HG03378 (cell line): ENCODE data around the gene DNAJC7.

Source experiments
- ATAC-seq: cut with Tn5 transposase; IDR thresholded peaks from one replicate; pipeline ENCODE4 v1.9.1; 2021; ENCODE audit warnings: mild to moderate bottlenecking, moderate library complexity; ENCODE audit not compliant: unreplicated experiment

The DNAJC7 gene

DNA sequence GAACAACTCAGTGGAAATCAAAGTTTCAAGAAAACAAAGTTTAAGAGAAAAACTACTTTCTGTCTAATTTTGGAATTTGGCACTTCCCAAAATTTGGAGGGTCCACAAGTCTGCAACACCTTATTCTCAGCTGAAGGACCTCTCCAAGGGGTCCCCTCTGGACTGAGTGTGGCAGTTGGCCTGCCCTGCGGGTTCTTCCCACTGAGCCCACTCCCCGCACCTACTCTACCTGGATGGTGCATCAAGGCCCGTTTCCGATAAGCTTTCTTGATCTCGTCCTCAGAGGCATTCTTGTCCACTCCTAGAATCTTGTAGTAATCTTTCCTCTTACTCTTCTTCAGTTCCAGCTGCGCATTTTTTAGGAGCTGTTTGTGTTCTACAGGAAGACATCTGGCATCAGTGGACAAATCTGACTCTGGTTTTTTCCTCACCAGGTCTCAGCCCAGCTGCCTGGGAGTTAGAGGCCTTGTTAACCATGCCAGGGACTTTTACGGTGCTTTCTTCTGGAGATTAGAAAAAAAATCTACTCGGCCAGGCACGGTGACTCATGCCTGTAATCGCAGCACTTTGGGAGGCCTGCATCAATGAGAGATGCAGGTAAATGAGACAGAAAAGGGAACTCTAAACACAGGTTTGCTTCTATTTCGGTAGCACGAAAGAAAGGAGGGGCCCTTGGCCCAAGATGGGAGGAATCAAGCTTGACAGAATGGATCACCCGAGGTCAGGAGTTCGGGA, 35.0 kb downstream of the DNAJC7 start:
- no peak for ATAC-seq

DNA sequence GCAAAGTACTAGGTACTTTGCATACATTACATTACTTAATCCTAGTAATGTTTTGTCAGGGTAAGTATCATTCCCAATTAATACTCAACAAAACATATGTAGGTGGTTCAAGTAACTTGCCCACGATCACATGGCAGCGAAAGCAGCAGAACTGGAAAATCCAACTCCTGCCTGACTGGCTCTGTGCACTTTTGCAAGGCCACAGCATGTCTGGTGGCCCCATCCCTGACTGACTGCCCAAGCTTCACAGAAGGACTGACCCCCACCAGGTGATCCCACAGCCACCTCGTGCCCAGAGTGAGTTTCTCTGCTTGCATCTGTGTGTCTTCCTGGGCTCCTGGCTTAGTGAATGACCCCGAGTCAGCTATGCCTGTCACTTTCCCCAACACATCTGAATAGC, 39.2 kb downstream of the DNAJC7 start:
- ATAC-seq = no peak

DNA sequence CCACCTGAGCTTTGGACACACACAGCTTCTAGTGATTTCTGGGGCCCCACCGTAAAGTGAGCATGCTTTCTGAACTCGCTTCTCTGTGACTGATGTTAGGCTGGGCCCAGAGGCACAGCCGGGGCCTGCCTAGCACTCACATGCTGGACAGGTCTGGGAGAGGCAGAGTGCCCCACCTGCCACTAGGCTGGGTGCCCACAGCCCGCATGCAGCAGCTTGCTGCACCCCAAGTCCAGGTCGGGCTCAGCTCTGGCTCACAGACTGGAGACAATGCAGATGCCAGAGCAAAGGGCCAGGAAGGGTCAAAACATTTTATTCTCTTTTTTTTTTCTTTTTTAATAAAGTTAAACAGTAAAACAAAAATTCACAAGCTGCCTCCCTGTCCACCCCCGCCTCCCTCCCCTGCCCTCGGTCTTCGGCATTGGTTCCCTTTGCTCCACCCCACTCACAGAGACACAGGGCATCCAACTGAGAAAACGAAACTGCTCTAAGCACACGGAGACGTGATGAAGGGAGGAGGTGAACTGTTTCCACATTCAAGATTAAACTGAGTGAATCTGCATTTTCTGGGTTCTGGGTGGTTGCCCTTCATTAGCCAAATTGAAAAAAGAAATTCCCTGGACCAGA, 41.0 kb downstream of the DNAJC7 start:
- no peak for ATAC-seq

DNA sequence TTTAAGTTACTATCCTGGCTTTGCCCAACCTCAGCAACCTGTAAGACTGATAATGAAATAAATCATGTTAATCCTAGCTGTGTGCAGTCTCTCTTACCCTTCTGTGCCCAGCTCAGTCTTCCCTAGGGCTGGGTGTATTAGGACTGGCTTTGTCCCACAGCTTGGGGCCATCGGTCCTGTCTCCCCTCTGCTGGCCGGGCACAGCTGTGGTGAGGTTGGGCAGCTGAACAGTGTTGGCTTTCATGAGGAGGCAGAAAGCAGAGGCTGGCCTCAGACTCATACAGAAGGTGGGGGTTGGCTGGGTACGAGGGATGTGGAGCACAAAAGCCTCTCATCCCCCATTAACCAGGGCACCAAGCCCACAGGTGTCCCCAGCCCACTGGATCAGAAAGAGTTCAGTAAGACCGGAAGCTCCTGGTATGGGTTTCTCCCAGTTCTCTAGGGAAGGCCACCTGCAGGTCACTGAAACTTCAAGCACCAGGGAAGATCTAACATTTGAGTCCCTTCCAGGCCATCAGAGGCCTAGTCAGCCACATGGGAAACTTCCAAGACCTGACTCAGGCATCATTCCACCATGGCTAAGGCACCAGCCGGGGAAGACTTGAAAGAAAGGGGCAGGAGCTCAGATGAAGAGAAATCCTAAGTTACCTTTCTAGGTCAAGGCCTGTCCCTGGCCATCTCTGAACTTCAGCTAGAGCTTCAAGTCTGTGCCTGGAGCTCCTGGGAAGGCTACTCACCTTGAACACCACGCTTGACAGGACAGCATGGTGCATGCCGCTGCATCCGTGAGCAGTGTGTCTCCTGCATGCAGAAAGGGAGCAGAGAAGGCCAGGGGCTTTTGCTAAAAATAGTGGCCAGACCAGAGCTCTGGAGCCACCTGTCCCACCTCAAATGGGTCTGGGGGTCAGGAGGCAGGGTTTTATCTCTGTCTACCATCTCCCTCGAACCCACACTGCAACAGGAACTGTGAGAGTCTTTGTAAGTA, 41.8 kb downstream of the DNAJC7 start:
- no peak for ATAC-seq

DNA sequence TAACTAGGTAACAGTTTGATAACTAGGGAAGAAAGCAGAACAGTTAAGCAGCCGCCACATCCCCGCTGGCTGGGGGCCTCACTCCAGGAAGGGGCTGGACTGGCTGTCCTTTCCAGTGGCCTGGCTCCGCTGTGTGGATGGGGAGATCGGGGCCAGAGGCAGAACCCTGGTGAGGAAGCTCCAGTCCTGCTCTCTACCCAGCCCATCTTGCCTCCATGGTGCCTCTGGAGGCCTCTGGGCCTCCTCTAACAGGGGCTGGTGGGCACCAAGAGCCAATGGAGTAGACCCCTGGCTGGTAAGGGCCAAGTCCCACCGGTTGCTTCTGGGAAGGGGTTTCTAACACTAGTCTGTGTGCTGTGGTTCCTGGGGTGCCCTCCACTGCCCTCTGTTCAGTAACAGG, 42.6 kb downstream of the DNAJC7 start:
- ATAC-seq = no peak

DNA sequence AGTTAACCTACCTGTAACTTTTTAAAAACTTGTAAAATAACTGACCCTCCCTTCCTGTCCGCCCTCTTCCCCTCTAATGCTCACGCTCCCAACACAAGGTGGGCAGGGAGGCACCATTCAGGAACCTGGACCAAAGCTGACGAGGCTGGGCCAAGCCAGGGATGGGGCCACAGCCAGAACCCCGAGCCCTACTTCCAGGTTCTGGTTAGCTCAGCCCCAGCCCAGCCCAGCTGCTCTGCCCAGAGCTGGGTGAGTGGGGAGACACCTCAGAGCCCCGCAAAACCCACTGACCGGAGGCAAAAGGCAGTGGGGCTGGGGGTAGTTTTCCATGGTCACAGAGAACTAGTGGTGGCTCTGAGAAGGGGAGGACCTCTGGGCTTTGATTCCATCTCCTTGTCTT, 43.2 kb downstream of the DNAJC7 start:
- ATAC-seq = no peak

DNA sequence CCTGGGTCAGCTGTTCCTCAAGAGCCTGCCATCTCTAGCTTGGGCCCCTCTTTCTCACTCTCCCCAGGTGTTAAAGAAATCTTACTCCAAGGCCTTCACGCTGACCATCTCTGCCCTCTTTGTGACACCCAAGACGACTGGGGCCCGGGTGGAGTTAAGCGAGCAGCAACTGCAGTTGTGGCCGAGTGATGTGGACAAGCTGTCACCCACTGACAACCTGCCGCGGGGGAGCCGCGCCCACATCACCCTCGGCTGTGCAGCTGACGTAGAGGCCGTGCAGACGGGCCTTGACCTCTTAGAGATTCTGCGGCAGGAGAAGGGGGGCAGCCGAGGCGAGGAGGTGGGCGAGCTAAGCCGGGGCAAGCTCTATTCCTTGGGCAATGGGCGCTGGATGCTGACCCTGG, 43.8 kb downstream of the DNAJC7 start:
- no peak for ATAC-seq

DNA sequence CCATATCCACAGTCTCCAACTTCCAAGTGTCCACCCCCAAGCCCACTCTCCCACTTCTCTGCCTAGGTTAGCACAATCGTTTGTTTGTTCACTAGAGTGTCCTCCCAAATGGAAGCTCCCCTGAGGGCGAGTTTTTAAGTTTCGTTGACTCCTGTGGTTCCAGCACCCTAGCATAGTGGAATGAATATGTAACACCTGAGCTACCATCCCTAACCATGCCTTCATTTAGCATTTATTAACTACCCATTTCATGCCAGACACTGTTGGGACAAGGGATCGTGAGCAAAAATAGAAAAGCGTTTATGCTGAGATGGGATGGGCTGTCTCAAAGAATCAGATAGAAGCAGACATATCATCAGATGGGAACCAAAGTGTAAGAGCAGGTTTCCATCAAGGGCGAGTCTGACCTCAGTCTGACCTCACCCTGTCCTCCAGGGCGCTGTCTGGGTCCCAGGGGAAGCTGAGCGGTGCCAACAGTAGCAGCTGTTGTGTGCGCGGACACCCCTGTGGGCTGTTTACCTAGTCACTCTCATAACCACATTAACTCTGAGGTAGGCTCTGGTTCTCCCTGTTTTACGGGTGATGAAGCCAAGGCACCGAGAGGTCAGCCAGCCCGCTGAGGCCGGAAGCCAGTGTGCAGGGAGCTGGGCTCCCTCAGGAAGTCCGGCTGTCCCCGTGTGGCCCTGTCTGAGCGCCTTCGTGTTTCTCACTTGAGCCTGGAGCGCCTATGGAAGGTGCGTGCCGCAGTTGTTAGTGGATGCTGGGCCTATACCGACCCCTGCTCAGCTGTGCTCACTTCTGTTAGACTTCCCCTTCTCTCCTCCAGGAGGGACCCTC, 44.5 kb downstream of the DNAJC7 start:
- ATAC-seq = no peak

DNA sequence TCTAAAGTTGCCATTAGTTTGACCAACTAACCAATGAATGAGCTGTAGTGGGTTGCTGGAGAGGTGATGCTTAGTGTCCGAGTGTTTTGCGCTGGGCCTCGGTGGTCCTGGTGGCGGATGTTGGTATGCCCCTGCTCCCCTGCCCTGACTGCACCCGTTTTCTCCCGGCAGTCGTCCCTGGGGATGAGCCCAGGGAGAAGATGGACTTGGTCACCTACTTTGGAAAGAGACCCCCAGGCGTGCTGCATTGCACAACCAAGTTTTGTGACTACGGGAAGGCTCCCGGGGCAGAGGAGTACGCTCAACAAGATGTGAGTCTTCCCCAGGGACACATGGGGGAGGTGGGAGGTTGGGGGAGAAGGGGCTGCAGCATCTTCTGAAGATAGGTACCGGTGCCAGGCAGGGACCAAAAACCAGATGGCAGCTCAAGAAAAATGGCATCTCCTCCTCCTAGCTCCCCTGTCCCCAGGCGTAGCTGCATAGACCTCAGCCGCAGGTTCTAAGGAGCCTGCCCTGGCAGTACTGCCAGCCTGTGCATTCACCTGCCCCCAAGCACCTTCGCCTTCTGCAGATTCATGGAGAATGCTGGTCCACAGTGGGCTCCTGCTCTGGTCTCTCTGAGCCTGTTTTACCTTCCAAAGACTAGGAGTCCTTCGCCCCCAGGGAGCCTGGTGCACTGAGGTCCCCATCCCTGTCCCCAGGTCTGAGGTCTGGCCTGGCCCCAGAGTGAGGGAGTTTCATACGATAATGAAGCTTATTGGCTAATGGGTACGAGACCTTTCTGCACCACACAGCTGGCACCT, 45.3 kb downstream of the DNAJC7 start:
- no peak for ATAC-seq

DNA sequence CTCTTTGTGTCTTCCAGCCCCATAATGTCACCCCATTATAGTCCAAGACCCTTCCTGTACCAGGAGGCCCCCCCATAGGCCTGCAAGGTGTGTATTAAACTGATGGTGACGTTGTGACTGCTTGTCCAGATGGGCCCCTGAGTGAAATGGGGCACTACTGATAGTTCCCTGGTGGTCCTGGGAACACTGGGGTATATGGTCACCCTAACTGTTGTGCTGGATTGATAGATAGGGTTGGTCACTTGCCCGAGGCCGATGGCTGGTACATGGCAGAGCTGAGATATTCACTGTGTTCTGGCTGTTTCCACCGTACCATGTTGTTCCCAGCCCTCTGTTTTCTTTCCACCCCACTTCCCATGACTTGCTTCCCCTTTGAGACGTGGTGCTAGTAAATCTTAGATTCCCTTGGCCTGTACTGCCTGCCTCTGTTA, 46.3 kb downstream of the DNAJC7 start:
- no peak for ATAC-seq

DNA sequence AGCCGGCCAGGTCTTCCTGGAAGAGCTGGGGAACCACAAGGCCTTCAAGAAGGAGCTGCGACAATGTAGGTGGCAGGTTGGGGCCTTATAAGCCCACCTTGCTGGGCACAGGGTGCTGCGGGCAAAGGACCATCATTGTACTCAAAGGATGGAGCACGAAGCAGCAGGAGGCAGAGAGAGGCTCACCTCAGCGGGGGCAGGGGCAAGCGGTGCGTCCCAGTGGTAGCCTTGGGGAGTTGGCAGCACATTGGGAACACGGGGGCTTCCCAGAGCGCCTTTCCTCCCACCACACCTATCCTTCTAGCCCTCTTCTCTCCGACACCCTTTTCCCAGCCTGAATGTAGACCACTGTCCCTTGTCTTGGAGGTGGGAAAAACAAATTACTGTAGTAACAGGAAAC, 48.6 kb downstream of the DNAJC7 start:
- ATAC-seq = no peak

DNA sequence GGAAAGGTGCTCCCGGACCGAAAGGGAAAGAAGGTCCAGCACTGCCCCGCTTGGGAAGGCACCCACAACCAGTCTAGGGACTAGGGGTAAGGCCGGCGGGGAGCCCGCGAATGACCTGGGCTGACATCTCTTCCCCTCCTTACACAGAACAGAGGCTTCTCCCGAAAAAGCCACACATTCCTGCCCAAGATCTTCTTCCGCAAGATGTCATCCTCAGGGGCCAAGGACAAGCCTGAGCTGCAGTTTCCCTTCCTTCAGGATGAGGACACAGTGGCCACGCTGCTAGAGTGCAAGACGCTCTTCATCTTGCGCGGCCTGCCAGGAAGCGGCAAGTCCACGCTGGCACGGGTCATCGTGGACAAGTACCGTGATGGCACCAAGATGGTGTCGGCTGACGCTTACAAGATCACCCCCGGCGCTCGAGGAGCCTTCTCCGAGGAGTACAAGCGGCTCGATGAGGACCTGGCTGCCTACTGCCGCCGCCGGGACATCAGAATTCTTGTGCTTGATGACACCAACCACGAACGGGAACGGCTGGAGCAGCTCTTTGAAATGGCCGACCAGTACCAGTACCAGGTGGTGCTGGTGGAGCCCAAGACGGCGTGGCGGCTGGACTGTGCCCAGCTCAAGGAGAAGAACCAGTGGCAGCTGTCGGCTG, 49.2 kb downstream of the DNAJC7 start:
- no peak for ATAC-seq

DNA sequence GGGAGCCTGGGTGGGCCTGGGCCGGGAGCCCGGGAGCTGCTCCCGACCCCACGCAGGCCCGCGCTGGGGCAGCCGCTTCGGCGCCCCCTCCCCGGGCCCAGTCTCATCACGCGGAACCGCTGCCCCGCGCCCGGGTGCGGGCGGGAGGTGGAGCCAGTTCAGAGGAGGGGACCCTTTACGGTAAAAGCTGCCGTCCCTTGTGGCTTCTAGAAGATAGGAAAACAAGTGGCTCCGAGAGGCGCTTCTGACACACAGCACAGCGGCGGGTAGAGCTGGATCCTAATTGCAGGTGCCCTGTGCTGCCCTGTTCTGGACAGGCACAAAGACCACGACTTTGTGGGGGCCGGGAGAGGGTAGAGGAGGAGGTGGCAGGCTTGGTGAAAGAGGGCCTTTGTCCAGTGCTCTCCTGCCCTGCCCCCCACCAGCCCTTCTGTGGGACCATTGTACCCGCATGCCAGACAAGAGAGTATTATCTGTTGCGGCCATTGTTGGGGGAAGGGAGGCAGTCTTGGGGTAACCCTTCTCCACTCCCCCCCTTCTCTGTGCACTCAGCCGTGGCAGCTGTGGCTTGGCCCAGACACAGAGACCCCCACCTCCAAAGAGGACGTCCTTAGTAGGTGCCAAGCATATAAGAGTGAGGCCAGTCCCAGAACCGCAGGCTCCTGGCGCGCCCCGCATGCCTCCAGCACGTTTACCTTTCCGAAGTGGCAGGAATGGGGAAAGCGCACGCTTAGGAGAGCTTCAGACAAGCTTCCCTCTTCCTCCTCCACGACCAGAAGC, 49.9 kb downstream of the DNAJC7 start:
- no peak for ATAC-seq

DNA sequence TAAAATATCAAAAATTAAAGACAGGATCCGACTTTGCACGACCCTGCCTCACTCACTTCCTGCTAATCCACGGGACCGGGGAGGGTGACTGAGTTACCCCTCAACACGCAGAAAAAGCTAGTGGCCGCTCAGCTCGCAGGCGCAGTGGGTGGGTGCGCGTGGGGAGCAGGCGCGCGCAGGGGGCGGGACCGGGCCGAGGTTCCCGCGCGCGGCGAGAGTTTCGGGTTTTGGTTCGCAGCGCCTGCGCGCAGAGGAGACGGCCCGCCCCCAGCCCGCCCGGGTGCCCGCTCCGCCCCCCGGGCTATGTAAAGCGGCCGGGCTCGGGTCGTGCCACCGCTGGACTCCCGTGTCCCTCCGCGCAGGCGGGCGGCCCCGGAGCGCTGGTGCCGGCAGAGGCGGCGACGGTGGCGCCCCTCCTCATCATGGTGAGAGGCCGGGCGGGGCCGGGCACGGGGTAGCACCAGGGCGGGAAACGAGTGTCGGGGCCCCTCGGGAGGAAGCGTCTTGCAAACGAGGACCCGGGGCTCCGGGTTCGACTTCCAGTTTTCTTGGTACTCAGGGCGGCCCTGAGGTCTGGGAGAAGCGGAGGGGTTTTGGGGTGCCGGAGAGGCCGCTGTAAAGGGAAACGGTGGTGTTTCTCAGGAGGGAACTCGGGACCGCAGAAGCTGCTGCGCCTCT, 50.6 kb downstream of the DNAJC7 start, which contains the start of gene CNP:
TSS of gene CNP (plus strand) at position 333 of the 678 bp plus-strand sequence. CDS start at position 423, 90 bp downstream.
- ATAC-seq = no peak

DNA sequence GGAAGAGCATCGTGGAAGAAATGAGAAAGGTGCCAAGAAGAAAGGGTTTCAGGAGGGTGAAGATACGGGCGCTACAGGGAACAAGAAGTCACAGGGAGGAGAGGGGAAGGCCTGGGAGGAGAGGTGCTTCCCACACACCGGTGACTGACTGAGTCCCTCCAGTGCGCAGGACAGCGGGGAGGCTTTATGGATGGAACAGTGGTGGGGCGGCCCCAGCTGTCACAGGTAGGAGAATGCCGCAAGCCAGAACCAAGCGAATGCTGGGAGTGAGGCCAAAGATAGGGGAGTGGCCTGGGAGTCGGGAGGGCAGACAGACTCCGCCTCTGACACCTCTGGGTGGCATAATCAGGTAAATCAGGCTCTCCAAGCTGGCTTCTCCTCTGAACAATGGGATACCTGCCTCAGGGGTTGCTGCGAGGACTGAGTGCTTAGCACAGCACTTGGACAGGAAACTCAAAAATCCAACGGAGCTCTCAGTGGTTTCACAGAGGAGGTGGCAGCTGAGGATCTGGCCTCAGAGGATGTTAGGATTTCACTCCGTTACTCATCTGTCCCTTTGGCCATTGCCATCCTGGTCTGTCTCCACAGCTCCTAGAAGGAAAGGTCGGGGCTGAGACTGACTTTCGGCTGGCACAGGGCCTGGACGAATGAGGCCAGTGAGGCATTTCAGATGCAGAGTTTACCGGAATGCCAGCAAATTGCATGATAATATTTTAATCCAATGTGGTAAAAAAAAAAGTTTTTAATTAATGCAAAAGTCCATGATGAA, 51.4 kb downstream of the DNAJC7 start:
- ATAC-seq = peak; percentile 35

DNA sequence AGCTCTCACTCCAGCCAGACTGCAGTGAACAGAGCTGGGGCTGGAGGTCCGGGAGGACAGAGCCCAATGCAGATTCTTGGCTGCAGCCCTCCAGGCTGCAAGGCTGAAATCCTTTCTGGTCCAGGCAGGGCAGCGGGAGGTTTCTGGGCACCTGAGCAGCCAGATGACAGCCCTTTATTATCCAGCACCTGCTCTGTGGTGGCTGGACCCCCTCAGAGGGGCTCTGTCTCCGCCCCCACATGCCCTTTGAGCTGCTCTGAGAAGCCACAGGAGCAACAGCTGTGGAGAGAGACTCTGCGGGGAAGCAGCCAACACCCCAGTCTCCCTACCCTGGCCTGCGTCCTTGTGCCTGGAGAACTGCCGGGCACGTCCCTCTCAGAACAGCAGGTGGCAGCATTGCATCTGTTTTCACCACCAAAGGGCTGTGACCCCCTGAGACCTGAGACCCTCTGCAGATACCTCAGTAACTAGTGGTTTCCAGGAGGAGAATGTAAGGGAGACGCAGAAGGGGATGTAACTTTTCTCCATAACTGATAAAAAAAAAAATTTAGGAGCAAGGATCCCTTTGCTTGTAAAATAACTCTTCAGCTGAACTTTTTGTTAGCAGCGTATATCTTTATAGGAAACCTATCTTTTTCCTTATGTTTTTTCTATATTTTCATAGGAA, 54.3 kb downstream of the DNAJC7 start:
- ATAC-seq = no peak

DNA sequence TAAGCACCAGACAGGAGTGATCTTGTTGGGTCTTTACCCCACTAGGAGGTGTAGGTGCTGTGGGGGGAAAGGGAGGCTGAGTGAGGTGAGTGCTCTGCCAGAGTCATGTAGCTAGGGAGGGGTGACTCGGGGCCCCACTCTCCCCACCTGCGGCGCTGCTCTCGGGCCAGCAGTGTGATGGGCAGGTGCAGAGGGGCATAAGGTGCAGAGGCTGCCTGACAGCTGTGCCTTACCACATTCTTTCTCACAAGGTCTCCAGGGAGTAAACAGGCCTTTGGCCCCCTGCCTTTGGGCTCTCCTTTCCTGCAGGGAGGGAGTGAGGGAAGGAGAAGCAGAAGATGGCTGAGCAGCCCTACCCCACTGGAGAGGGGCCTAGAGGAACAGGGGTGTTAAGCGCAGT, 55.1 kb downstream of the DNAJC7 start:
- ATAC-seq = no peak
